ENCODE results near the gene OLFML3. TPM values are rescaled to one million over a fixed set of nuclear protein-coding genes. Genes with fewer than 3 reads are reported as not detected.

OLFML3 gene
- total RNA-seq, 1 experiment from 2014 or later = 0.52 TPM

- POLR2A ChIA-PET (ENCODE audit: unreplicated experiment) = no interaction called here
- BruUV-seq (replicated peaks) = no TSS peak
- Histone ChIP-seq H3K4me3 (no peak overlapping the region), H3K27me3 (ENCODE audit: insufficient read depth, low read depth) (no peaks in the 10 kb centered on the region), H3F3A (ENCODE audit: insufficient read depth, low read depth) (no peaks in the 10 kb centered on the region; the same call in 1 of the 2 replicates), H2AFZ (no peak overlapping the region), H4K20me1 (ENCODE audit: insufficient read depth) (no peaks in the 10 kb centered on the region), H3K9me2 (ENCODE audit: insufficient read depth) (no peaks in the 10 kb centered on the region), H3K4me2 (no peak overlapping the region), H3K9me3 (ENCODE audit: insufficient read depth, low read depth) (no peaks in the 10 kb centered on the region), H3K4me1 (replicated peaks; ENCODE audit: insufficient read depth) (no peaks in the 10 kb centered on the region), H3K79me2 (ENCODE audit: low read depth) (no peaks in the 10 kb centered on the region), H3K27ac (no peak overlapping the region), H3K36me3 (ENCODE audit: low read depth) (no peaks in the 10 kb centered on the region)
- no peak for TF ChIP-seq EZH2 (IDR thresholded peaks at IDR 0.05; ENCODE audit: low read depth)
- no peak for TF ChIP-seq CTCF (conservative IDR thresholded peaks at IDR 0.05)
- CTCF ChIA-PET = no interaction called here
- no peak for DNase-seq
- intact Hi-C loops (cut with micrococcal nuclease; ENCODE audit: unreplicated experiment) = no loop called here
These were observed 8.0 kb downstream of the OLFML3 start for GRCh38 chr1:113987259-113987658.

- no peaks in the 10 kb centered on the region for H3K36me3 ChIP-seq (ENCODE audit: low read depth)
- no TSS peak for BruUV-seq (replicated peaks)
- POLR2A ChIA-PET (ENCODE audit: unreplicated experiment) = no interaction called here
These were observed 11.3 kb downstream of the OLFML3 start for GRCh38 chr1:113990530-113990929.

GRCh38 chr1:113990961-113991360 is 11.7 kb downstream of the OLFML3 start:
- no peaks in the 10 kb centered on the region for H3K27me3 ChIP-seq (ENCODE audit: insufficient read depth, low read depth)
- no peak overlapping the region for H3K4me2 ChIP-seq
- no peaks in the 10 kb centered on the region for H3K9me2 ChIP-seq (ENCODE audit: insufficient read depth)
- H3K36me3 ChIP-seq (ENCODE audit: low read depth) = no peaks in the 10 kb centered on the region
- intact Hi-C loops (cut with micrococcal nuclease; ENCODE audit: unreplicated experiment) = no loop called here
- H2AFZ ChIP-seq = no peak overlapping the region
- DNase-seq = no peak
- H3K27ac ChIP-seq = no peak overlapping the region
- H3F3A ChIP-seq (ENCODE audit: insufficient read depth, low read depth) = no peaks in the 10 kb centered on the region
- no TSS peak for BruUV-seq (replicated peaks)
- no peak overlapping the region for H3K4me3 ChIP-seq
- CTCF ChIA-PET = no interaction called here
- POLR2A ChIA-PET (ENCODE audit: unreplicated experiment) = no interaction called here
- no peaks in the 10 kb centered on the region for H3K79me2 ChIP-seq (ENCODE audit: low read depth)
- no peak for TF ChIP-seq CTCF (conservative IDR thresholded peaks at IDR 0.05)
- TF ChIP-seq EZH2 (IDR thresholded peaks at IDR 0.05; ENCODE audit: low read depth) = no peak
- H4K20me1 ChIP-seq (ENCODE audit: insufficient read depth) = no peaks in the 10 kb centered on the region
- H3K9me3 ChIP-seq (ENCODE audit: insufficient read depth, low read depth) = peaks cover 9% of the 10 kb centered on the region
- no peaks in the 10 kb centered on the region for H3K4me1 ChIP-seq (replicated peaks; ENCODE audit: insufficient read depth)

More at GRCh38 chr1:113990530-113990929, 11.3 kb downstream of the OLFML3 start:
- no peaks in the 10 kb centered on the region for H3K4me1 ChIP-seq (replicated peaks; ENCODE audit: insufficient read depth)
- TF ChIP-seq EZH2 (IDR thresholded peaks at IDR 0.05; ENCODE audit: low read depth) (no peak), CTCF (conservative IDR thresholded peaks at IDR 0.05) (no peak)
- H4K20me1 ChIP-seq (ENCODE audit: insufficient read depth) = no peaks in the 10 kb centered on the region
- no peak overlapping the region for H3K4me2 ChIP-seq
- DNase-seq = no peak
- H3K79me2 ChIP-seq (ENCODE audit: low read depth) = no peaks in the 10 kb centered on the region
- H3K9me3 ChIP-seq (ENCODE audit: insufficient read depth, low read depth) = peaks cover 8% of the 10 kb centered on the region
- no peak overlapping the region for H3K27ac ChIP-seq
- H3K9me2 ChIP-seq (ENCODE audit: insufficient read depth) = no peaks in the 10 kb centered on the region
- intact Hi-C loops (cut with micrococcal nuclease; ENCODE audit: unreplicated experiment) = no loop called here
- H3K4me3 ChIP-seq = no peak overlapping the region
- H2AFZ ChIP-seq = no peak overlapping the region
- CTCF ChIA-PET = no interaction called here
- no peaks in the 10 kb centered on the region for H3F3A ChIP-seq (ENCODE audit: insufficient read depth, low read depth)
- H3K27me3 ChIP-seq (ENCODE audit: insufficient read depth, low read depth) = no peaks in the 10 kb centered on the region
